HG03460 (cell line): Measurements from ENCODE around the gene NXPH3.
"Not testable (repeated sequence)": the region's sequence is repeated elsewhere in the genome, so short reads cannot be mapped to it uniquely, and the experiment has no call there.

Experiments
- ATAC-seq: cut with Tn5 transposase; IDR thresholded peaks from one replicate; pipeline ENCODE4 v1.9.1; 2021; ENCODE audit not compliant: unreplicated experiment

Gene NXPH3

DNA sequence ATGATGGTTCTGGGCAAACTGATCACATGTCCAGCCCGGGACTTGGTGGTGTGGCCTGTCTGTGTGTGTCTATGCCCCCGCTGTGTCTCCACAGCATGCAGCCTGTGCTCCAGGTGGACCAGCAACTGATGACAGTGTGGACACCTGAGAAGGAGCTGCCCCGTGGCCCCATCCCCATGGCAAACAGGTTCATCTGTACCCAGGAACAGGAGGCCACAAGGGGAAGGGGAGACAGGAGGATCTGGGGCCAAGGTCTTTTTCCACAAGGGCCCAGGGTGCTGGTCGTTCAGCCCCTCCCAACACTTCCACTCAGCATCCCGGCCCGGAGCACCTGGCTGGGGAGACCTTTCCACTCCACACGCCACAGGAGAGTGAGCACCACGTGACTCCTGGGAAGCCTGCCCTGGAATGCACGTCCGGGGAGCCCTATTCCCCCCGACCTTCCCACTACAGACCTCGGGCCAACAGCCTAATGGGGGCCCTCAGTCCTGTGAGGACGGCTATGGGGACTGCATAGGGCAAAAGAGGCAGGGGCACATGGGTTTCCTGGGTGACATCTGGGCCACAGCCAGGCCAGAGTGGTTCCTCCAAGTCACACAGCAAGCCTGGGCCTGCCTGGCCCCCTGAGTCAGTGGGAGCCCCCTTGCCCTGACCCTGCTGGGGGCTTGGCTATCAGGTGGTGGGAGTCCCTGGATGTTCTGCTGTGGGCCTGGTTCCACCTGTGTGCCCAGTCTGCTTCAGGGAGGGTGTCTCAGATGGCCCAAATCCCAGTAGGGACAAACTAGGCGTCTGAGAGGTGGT is 20.8 kb upstream of the NXPH3 start:
- ATAC-seq, result no peak

DNA sequence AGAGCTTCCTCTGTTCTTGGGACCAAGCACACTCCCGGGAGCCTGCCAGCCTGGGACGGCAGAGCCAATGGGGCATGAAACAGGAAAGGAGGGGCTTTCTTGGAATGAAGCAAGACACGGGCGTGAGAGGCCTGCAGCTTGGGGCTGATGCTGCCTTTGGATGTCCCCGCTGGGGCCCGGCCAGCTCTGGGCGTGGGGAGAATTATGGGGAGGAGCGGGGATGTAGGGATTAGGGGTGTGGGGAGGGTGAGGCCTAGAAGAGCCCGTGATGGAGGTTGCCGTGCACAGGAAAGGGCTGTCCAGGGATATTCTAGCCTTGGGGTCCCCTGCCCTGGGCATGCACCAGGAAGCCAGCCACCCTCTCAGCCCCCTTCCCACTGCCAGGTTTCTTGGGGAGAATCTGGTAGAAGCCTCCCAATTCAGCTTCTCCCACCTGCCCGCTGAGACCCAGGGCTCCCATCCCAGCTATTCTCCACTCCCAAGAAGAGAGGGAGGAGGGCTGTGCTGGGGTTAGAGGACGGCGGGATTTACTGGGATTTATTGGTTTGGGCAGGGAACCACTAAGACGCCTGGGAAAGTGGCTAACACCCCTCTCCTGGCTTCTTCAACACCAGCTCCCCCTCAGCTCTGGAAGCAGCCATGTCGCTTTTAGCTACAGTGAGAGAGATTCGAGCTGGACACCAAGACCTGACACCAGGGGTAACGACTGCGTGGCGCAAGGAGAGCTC is 20.0 kb upstream of the NXPH3 start:
- no peak for ATAC-seq

DNA sequence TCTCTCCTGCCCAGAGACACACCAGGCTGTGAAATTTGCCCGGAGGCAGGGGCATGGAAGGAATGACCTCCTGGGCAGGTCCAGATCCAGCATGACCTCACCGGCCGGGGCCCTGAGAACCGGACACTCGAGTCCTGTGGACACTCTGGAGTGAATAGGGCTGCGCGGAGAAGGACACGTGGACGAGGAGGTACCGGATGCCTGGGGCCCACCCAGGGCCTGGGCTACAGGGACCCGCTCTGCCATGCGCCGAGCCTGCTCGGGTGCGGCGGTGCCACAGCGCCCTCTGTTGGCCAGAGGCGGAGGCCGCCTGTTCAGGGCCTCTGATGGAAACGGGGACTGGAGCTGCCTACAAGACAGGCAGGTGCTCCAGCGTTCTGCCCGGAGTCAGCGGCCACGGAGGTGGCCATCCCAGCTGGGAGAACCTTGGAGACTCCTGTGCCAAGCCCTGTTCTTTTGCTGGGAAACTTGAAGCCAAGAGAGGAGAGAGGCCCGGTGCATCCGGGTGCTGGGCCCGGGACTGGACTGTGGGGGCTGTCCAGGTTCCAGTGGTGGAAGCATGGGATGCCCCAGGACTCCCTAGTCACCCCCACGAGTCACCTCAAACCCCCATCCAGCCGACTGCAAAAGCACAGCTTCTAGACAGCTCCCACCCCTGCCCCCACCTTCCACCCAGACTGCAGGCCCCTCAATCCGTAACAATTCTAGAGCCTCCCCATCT is 19.3 kb upstream of the NXPH3 start:
- no peak for ATAC-seq

DNA sequence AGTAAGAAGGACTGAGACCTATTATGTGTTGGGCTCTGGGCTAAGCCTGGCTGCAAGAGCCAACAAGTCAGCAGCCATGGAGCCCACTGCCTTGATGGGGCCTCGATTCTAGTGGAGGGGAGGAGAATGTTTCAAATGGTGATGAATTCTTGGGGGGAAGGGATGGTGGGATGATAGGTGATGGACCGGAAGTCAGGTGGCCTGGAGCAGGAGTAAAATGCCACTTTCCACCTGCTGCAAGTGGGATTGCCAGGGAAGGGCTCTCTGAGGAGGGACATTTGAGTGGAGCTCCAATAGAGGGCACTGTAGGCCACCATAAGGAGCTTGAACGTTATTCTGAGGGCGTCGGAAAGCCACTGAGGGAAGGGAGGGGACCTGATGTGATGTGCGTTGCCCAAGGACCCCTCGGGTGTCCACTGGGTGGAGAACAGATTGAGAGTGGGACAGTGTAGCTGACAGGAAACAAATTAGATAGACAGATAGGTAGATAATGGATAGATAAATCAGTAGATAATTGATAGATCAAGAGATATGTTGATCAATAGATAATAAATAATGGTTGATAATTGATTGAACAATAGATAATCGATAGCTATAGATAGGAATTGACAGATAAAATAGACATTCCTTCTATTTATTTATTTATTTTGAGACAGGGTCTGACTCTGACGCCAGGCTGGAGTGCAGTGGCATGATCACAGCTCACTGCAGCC is 18.2 kb upstream of the NXPH3 start:
- no peak for ATAC-seq

DNA sequence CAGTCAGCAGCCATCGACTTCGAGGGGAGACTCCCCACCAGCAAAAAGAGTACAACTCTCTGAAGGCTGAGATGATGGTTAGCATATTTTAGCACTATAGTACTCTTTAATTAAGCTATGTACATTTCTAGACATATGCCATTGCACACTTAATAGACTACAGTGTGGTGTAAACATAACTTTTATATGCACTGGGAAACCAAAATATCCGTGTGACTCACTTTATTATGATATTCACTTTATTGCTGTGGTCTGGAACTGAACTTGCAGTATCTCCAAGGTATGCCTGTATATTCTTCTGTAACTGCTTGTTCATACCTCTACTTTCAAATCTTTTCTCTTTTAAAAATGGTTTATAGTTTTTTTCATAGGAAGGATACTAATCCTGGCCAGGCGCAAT is 11.0 kb upstream of the NXPH3 start:
- ATAC-seq, result no peak

DNA sequence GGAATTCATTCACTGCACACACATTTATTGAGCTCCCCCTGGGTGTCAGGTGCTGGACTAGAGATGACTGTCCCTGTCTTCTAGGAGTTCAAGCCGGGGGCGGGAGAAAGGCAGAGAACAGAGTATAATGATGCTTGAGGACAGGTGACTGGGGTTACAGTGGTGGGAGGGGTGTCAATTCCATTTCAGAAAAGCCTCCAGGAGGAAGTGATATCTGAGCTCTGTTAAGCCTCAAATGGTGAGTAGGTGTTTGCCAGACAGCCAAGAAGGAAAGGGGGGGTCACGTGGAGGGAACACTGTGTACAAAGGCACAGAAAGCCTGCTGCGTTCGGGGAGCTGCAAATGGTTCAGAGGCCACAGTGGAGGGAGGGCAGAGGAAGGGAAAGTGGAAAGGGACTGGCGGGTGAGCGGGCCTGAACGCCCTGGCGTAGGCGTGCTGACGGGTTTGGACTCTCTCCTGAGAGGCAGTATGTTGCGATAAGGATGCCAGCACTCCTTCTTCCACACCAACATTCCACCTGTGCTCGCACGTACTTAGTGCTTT is 9.7 kb upstream of the NXPH3 start:
- no peak for ATAC-seq

DNA sequence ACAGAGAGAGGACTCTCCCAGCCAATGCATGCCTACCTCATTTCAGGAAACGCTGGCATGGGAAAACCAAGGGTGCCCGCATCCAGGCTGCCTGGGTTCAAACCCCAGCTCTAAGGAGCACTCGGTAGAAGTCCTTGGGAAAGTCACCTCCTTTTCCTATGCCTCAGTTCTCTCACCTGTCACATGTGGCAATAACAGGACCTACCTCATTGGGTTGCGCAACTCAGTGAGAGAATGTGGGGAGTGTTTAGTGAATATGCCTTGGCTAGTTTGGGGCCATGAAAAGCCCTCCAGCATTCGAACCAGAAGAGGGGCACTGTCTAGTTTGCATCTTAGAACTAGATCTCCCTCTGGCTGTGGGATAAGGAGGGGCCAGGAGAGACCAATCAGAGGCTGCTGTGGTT is 9.0 kb upstream of the NXPH3 start:
- no peak for ATAC-seq

DNA sequence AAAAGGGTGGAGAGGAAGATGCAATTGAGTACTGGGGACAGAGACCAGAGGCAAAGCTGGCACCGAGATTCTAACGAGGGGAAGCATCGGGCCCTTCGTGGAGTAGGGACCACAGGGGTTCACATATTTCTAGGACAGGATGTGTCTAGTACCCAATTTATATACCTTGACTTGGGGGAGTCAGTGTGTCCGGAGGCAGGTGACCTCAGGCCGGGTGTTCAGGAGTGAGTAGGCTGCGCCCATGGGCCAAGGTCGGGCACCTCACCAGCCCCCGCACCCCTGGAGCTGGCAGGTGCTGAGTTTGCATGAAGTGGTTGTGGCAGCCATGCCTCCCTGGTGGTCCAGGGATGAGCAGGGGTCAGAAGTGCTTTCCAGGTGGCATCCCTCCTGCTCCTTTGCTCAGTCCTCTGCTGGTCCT is 8.6 kb upstream of the NXPH3 start:
- ATAC-seq, result no peak

DNA sequence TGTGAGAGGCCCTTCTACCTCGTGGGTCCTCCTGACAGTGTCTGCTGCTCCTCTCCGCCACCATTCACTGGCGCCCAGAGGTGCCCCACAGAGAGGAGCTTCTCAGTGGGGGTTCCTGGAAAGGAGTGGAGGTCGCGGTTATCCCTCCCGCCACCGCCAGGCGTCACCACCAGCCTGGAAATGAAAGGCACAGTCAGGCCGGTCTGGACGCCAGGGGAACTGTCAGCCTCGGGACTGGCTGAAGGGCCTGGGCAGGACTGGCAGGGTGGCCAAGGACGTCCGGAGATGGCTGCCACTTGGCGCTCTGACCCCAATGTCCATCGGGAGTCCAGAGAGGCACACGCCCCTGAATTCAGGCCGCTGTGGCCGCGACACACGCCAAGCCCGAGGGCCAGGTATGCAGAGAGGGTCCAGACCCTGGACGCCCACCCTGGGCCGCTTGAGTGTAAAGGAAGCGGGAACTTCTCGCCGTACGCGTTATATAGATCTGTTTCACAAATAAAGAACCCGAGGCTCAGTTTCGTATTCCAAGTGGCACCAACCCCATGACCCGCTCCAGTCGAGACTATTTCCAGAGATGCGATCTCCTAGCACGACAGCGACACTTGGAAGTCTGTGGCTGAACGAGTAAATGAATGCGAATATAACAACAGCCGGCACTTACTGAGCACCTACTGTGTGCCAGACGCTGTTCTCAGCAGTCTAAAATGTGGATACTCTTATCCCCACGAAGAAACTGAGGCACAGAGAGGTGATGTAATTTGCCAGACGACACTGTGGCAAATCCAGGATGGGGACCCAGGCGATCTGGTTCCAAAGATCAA is 7.6 kb upstream of the NXPH3 start:
- no peak for ATAC-seq

DNA sequence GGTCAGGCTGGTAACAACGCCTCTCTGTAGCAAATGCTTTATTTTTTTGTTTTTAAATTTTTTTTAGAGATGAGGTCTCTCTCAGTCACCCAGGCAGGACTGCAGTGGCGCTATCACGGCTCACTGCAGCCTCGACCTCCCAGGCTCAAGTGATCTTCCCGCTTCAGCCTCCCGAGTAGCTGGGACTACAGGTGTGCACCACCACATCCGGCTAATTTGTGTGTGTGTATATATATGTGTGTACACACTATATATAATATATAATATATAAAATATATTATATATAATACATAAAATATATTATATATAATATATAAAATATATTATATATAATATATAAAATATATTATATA is 7.0 kb upstream of the NXPH3 start:
- not testable (repeated sequence) for ATAC-seq

DNA sequence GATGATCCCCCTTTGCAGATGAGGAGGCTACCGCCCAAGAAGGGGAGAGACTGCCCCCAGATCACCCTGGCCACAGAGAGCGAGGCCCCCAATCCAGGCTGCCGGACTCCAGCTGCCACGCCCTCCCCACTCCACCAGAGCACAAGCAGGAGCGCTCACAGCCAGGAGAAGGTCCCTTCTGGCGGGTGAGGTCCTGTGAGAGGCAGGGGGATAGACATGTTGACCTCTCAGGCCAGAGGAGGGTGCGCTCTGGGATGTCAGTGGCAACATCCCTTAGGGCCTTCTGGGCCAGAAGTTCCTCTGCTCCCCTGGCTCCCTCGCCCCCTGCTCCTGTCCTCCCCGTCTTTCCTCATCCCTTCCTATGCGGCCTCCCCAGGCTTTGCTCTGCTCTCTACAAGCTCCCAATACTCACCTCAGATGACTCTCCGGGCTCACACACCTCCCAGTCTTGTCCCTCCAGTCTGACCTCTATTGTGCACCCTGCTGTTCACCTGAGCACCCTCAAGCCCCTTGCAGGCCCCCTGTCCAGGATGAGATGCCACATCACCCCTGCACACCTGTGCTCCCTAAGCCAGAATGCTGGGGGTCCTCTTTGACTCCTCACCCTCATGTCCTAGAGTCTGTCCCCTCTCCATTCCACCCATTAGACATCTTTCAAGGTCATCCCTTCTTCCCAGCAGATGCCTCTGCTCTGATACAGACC is 5.0 kb upstream of the NXPH3 start:
- no peak for ATAC-seq

DNA sequence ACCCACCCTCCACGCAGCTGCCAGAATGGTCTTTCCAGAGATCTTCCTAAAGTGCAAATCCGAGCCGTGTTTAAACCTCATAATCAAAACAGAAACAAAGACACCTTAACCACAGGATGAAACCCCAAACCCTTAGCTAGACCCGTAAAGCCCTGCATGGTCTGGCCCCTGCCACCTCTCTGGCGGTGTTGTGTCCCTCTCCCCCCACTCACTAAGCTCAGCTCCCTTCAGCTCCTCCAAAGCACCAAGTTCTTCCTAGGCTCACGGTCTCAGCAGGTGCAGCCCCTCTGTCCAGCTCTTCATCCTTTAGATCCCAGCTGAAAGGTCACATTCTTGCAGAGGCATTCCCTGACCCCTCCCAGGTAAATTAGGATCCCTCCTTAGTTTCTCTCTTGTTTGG is 4.4 kb upstream of the NXPH3 start:
- ATAC-seq, result no peak

DNA sequence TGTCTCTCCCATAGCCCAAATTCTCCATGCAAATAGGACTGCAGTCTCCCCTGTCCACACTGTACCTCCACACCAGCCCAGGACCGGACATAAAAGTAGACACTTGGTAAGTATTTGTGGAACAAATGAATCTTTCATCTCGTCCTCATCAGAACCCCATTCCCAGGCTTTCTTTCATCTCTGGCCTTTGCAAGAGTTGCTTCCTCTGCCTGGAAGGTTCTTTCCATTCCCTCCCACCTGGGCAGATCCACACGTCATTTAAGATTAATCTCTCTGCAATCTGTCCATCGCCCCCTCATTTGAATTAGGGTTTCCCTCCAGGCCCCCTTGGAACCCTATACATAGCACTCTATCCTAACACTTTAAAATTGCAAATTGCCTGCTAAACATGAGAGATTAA is 3.9 kb upstream of the NXPH3 start:
- ATAC-seq, result no peak

DNA sequence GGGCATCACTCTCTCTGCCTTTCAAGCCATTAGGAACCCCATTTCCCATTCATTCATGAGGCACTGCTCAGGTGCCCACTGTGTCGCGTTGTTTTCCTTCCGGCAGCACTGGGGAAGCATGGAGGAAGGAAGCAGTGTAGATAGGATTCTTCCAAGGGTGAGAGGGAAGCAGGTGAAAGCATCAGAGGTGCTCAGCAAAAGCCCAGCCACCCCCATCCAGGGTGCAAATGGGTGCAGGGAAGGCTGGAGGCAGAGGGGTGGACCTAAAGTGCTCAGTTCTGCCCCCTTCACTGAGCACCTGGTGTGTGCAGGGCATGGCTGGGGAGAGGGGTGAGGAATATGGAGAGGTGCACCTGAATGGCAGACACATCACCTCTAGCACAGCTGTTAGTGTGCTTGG is 3.4 kb upstream of the NXPH3 start:
- ATAC-seq, result no peak

DNA sequence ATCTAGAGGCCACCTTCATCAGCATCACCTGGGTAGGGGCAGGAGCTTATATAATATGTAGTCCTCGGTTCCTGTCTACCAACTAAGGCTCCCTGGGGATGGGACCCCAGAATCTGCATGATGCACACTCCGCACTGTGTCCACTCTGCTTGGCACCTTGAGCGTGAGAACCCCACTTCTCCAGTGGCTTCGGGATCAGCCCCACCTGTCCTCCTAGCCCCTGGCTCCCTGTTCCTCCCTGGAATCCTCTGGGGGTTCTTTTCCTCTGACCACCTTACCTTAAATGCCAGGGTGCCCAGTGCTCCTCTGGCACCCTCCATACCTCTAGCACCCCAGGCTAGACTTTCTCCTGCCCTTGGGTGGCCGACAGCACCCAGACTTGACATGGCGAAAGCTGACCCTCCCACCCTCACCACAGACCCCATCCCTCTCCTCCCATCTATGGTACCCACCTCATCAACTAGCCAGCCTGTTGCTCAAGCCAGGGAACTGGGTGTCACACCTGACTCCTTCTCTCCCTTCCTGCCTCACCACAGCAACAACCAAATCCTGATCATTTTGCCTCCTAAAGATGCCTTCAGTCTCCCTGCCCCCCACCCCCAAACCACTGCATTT is 2.8 kb upstream of the NXPH3 start:
- ATAC-seq, result no peak

DNA sequence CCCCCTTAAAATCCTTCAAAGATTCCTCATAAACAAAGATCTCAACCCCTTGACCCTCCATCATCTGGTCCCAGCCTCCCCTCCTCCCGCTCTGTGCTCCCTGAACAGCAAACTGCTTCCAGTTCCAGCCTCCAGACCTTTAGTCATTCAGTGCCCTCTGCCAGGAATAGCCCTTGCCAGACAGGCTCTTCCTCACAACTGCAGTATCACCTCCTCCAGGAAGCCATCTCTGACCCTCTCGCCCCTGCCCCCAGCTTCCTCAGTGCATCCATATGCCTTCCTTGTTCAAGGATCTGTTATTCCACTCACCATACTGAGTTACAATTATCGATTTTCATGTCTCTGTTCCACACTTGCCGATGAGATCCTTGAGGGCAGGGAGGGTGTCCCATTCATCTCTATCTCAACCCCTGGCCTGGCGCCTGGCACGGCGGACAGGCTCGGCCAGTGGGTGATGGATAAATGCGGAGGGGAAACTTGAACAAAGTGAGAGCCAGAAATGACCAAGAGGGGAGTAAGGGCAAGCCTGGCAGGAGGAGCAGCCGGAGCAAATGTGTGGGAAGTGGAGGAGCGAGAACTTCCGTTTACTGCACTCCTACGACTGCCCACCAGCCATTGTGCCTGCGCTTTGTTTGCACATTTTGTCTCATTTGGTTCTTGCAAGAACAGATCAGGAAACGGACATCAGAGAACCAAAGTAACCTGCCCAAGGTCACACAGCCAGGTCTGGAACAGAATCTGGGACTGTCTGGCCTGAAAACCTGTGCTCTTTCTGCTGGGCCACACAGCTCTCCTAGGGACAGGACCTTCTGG is 2.0 kb upstream of the NXPH3 start:
- ATAC-seq, result no peak

DNA sequence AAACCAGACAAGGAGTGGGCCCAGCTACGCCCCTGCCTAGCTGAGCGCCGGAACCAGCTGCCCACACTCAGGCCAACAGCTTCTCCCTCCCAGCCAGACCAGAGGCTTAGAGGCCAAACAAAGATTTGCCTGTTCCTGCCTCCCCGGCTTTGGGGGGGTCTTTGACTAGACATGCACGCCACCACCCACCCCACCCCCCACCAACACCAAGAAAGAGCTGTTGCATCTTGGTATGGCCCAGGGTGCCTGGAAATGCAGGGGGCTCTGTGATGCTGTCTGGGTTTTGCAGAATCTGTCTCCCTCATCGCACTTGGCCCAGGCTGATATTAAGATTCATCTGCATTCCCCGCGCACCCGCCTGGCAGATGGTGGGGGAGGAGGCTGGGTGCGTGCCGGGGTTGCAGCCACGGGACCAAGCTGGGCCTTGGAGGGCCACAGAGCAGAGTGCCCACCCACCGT is 1.3 kb upstream of the NXPH3 start:
- ATAC-seq, result no peak

DNA sequence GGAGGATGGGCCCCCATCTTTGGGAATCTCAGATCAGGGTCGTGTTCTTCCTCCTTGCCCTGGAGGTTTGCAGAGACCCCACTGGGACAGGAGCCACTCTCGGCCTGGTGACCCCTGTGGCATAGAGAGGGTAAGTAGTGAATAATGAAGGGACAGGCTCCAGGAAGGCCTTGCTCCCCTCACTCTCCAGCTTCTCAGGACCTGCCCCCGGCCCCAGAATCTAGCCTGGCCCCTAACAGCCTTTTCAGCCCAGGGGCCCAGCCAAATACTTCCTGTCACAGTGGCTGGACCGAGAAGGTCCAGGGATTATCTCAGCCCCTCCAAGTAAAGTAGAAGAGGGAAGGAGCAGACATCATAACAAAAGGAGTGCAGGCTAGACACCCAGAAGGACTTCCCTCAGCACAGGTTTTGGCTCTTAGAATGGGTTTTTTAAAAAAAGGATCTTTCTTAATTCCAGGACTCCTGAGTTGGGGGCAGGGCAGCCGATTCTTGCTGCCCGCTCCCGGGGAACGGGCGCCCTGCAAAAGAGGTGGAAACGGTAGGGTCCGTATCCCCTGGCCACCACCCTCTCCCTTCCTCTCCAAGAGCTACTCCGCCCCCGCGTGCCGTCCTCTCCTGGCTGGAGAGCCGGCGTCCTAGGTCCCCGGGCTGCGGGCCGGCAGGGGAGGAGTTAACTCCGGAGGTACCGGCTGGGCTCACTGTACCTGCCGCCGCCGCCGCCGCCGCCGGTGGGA is 559 bp upstream of the NXPH3 start:
- no peak for ATAC-seq
